ENCODE results near the gene SNTG2.

The SNTG2 gene

GRCh38 chr2:1004398-1004797, 53.7 kb downstream of the SNTG2 start:
- DNase-seq: no peak

DNA sequence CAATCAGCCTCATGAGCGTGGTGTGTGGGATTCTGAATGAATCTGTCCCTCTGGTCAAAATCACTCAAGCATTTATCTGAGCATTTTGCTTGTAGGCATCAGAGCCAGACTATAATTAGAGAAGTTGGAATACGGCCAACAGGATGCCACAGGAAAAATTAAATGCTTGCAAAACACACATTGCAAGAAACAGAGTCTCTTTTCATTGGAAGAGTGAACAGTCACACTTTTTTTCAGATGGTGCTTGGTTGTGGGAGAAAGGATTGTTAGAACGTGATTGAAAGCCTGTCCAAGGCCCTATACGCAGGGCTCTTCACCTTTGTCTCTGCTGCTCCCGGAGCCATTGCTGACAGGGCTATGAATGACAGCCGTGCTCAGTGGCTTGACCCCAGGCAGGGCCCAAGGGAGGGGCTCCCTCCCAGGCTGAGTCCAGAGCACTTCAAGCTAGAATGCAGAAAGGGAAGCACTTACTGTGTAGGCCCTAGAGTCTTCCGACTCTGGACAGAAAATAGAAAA, 59.8 kb downstream of the SNTG2 start:
- DNase-seq: no peak

DNA sequence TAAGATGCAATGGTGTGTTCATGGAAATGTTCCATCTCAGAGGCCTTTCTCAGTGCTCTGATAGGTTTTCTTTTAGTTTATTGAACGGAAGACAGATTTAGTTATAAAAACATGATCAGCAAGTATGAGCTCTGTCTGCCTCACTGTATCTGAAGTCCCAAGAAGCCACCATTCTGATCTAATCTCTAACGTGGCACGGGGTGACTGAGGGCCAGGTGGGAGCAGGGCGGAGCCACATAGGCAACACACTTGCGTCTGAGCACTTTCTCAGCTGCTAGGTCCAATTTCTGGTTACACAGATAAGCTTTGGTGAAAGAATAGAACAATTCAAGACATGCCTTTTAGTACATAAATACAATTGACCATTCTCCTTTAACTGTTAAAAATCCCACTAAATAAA, 60.4 kb downstream of the SNTG2 start:
- DNase-seq: no peak

DNA sequence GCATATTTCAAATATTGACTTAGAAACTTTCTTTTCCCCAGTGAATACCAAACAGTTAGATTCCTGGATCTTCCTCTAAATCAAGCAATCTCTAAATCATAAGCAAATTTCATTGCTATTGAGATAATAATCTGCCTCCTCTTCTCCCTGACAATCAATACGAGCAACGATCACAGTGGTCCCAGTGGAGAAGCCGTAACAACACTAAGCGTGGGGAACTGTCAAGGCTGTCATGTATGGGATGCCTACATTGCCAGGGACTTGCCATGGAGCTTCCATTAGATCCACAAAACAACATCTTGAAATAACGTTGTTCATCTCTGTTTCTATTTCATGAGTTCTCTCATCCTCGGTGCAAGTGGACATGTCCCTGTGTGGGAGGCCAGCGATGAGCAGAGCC, 61.3 kb downstream of the SNTG2 start:
- DNase-seq: no peak

DNA sequence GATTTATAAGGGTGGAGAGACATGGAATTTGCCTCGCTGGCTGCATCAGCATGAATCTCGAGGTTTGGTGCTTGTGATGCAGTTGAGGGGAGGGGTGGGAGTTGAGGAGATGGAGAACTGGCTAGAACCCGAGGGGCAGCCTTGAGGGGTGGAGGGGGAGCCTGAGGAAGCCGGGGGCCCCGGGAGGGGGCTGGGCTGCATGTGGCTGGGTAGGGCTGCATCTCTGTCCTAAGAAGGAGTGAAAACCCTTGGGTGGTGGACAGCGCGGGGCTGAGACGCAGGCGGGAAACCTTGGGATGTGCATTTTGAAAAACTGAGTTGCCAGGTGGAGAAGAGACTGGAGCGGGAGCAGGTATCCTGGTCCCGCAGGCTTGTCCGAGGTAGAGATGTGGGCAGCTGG, 64.2 kb downstream of the SNTG2 start:
- no peak for DNase-seq

DNA sequence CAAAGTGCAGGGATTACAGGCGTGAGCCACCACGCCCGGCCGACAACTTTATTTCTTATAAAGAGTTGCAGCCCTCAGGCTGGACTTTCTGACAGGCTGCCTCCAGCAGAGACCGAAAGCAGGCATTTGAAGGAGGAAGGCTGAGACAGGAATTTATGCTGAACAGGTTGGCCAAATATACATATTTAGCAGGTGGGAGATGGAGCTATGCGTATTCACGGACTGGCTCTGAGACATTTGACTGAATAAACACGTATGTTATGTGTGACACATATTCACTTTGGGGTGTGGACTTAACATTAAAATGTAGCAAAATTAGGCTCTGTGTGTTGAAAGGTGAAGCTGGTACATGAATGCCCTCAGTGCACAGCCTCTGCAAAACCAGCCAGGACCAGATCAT, 65.9 kb downstream of the SNTG2 start:
- DNase-seq: no peak

- DNase-seq: no peak
These were observed 67.2 kb downstream of the SNTG2 start for GRCh38 chr2:1017827-1018226.

DNA sequence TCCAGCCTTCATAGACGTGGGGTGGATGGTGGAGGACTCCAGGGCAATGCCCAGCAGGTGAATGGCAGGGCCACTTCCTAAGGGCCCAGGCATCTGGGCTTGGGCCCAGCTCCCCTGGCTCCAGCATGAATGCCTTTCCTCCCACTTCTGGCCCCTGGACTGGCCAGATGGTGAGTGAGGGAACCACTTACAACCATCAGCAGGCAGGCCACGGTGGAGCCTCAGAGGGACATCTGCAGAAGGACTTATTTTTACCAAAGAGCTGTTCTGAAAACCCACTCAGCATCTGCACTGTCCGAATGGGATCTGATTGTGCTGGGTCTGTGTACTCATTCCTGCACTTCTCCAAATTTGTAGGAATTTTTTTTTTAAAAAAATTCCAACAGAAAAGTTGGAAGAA, 69.6 kb downstream of the SNTG2 start:
- DNase-seq: no peak

- no peak for DNase-seq
These were observed 71.5 kb downstream of the SNTG2 start for GRCh38 chr2:1022178-1022577.

- DNase-seq: no peak
These were observed 74.3 kb downstream of the SNTG2 start for GRCh38 chr2:1024981-1025380.

DNA sequence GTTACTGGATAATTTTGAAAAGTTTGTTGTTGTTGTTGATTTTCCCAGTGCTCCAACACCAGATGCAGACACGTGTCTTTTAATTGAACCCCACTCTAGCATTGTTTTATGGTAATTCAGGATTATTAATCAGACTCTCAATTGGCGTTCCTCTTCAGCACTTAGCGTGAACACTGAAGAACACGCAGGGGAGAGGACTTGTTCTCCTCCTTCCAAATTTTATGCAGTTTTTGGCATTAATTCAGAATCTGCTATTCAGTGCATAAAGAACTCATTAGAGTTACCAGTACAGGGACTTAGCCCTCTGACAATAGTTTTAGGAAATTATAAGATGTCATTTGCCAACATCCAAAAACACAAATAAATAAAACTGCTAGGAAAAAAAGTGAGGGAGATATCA, 75.5 kb downstream of the SNTG2 start:
- DNase-seq: no peak

DNA sequence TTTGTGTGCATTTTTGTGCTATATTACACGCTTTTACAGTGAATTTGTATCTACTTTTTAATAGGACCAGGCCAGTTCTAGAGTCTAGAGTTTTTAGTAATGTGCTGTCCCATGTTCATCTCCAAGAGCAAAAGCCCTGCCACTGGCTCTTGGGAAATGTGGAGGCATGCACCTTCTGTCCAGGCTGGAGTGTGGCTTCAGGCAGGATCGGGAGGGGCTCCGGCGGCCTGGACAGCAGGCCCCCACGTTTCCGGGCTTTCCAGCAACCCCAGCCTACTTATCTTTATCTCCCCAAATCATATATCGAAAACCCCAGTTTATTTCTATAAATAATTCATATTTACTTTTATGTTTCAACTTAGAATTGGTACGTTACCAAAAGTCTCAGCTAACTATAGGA, 78.2 kb downstream of the SNTG2 start:
- no peak for DNase-seq

- peak in 1 of 5 donors; percentile 20 for DNase-seq
These were observed 81.4 kb downstream of the SNTG2 start for GRCh38 chr2:1032030-1032429.

DNA sequence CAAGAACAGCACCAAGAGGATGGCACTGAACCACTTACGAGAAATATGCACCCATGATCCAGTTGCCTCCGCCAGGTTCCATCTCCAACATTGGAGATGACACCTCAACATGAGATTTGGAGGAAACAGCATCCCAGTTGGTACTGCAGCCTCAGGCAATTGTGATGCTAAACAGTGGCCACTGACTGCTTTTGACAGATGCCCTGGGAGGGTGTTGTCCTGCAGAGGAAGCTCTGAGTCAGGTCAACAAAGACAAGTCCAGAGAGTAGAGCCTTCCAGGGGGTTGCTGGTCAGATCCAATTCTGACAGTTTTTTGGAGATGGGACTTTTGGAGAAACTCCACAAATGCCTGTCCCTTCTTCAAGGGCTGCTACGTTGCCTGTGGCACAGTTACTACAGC, 82.4 kb downstream of the SNTG2 start:
- DNase-seq: no peak

GRCh38 chr2:1037066-1037465, 86.4 kb downstream of the SNTG2 start:
- no peak for DNase-seq

- DNase-seq: no peak
These were observed 88.9 kb downstream of the SNTG2 start for GRCh38 chr2:1039549-1039948.

DNA sequence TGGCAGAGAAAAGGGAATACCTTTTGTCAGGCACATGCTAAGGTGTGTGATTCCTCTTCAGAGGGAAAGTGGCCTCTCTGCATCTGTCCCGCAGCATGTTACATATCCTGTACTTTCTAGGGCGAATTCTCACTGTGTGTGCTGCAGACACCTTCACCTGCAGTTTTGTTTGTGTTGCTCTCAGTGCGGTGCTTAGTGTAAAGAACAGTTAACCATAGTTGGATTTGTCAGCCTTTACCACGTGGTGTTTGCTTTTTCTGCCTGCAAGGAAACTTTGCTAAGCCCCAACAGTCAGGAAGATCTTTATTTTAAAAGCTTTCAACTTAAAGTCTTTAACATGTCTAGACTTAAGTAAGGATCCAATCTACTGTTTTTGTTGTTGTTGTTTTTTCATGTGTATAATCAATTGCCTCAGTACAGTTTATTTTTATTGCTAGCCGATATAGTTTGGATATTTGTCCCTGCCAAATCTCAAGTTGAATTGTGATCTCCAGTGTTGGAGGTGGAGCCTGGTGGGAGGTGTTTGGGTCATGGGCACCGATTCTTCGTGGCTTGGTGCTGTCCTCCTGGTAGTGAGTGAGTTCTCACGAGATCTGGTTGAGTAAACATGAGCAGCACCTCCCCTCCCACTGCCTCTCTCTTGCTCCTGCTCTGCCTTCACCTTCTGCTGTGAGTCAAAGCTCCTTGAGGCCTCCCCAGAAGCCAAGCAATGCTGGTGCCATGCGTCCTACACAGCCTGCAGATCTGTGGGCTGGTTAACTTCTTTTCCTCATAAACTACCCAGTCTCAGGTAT, 90.6 kb downstream of the SNTG2 start:
- DNase-seq: no peak

DNA sequence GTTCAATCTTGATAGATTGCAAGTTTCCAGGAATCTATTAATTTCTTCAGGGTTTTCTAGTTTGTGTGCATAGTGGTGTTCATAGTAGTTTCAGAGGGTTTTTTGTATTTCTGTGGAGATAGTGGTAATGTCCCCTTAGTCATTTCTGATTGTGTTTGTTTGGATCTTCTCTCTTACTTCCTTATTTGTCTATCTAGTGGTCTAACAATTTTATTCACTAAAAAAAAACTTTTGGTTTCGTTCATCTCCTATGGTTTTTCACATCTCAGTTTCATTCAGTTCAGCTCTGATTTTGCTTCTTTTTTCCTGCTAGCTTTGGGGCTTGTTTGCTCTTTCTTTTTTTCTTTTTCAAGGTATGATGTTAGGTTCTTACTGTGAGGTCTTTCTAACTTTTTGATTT, 94.5 kb downstream of the SNTG2 start:
- no peak for DNase-seq

GRCh38 chr2:1046067-1046466, 95.4 kb downstream of the SNTG2 start:
- DNase-seq: no peak

DNA sequence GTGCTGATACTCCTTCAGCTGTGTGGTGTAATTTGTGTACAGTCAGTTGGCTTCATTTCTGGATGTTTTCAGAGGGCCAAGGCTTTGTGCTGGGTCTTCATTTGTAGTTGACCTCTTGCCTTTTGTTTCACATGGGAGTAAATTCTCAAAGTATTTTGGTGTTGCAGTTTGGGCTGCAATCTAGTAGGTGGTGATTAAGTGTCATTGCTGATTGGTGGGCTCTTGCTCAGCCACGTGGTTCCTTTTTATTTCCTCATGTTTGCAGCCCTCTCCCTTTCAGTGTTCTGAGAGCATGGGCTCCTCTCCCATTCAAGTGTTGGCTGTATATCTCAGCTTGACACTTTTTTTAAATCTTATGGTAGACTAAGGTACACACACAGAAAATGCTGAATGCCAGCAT, 96.8 kb downstream of the SNTG2 start:
- no peak for DNase-seq

- DNase-seq: no peak
These were observed 99.0 kb downstream of the SNTG2 start for GRCh38 chr2:1049691-1050090.

GRCh38 chr2:1051075-1051474, 100.4 kb downstream of the SNTG2 start:
- DNase-seq: no peak

DNA sequence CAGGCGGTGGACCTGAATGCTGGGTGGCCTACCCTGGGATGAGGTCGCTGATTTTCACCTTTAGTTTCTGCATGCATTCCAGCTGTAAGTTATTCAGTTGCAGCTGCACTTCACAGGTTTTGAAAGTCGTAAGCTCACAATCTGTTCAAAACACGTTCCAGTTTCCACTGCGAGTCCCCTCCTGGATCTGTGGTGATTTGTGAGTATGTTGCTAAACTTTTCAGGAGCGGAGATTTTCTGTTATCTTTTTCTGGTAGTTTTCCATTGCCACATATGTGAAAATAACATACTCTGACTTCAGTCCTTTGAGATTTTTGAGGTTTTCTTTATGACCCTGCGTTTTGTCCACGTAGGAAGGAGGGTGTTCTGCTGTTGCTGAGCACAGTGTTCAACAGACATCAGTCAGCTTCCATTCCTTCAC, 102.1 kb downstream of the SNTG2 start:
- no peak for DNase-seq

- no peak for DNase-seq
These were observed 103.1 kb downstream of the SNTG2 start for GRCh38 chr2:1053786-1054185.

- DNase-seq: no peak
These were observed 103.8 kb downstream of the SNTG2 start for GRCh38 chr2:1054399-1054798.

Data from T-helper 1 cell (primary cell).